K562 (cell line): ENCODE results near the gene PMEPA1. TPM values are rescaled to one million over a fixed set of nuclear protein-coding genes. Genes with fewer than 3 reads are reported as not detected.

ENCODE experiments used
- ATAC-seq: fragments of 200-7000 bp; cut with Tn5 transposase; 3 replicates; pipeline ENCODE4 v1.9.1; 2020; ENCODE audit warnings: moderate library complexity
- BruUV-seq: library from RNA; stranded (reverse); fragments of 400-500 nt; replicated peaks from 2 replicates; lab custom pipeline; 2021; lab: Mats Ljungman, UMichigan
- CTCF ChIA-PET: fragments of 300-600 bp; formaldehyde crosslinking; extraction: SDS; loops from one replicate; lab custom pipeline; 2021; ENCODE audit warnings: low intra/inter-chr PET ratio; lab: Yijun Ruan, JAX
- POLR2A ChIA-PET: fragments of 300-600, 350-650 bp; sonication (Branson Sonifier 250); formaldehyde crosslinking; extraction: SDS; loops from one replicate; lab custom pipeline; 2021; ENCODE audit warnings: antibody characterized with exemption, inconsistent platforms; lab: Yijun Ruan, JAX
- DNase-seq, 4 experiments: peaks; one replicate each; pipeline versions ENCODE4 v3.0.0 to v3.0.0-alpha.2; 2011 to 2018; ENCODE audit warnings: low spot score in 3 of 4, mixed read lengths in 3 of 4; ENCODE audit errors: extremely low read depth in 1 of 4
- FAIRE-seq: peaks from 2 replicates; lab custom pipeline; 2011; peaks lifted over from hg19 to GRCh38; lab: Jason Lieb, UNC
- H2AFZ ChIP-seq: 2 replicates; pipeline ENCODE4 v1.6.0; 2011; ENCODE audit warnings: low read depth, low read length, control low read depth, inconsistent platforms
- H3K27ac ChIP-seq: fragments of 200-600 bp; 3 replicates; pipeline ENCODE4 v1.8.0; 2011; ENCODE audit warnings: low read depth, mild to moderate bottlenecking, control low read depth, inconsistent platforms, low read length, moderate library complexity, mixed read lengths; ENCODE audit errors: extremely low read depth
- H3K27me3 ChIP-seq, 2 experiments: fragments of 300-600 bp in 1 of 2; 2 replicates in 1 of 2; 3 replicates in 1 of 2; pipeline versions ENCODE4 v1.6.0 to v1.8.0; 2011; ENCODE audit warnings: inconsistent platforms in 2 of 2, low read length in 2 of 2, mild to moderate bottlenecking in 1 of 2, mixed read lengths in 1 of 2, moderate library complexity in 1 of 2; ENCODE audit not compliant: control insufficient read depth in 2 of 2, insufficient read depth in 2 of 2
- H3K36me3 ChIP-seq: fragments of 300-600 bp; 3 replicates; pipeline ENCODE4 v1.8.0; 2011; ENCODE audit warnings: mild to moderate bottlenecking, low read length, inconsistent platforms; ENCODE audit not compliant: control insufficient read depth, insufficient read depth
- H3K4me1 ChIP-seq, 2 experiments: fragments of 200-600 bp in 1 of 2; replicated peaks in 1 of 2; 2 replicates in 1 of 2; 3 replicates in 1 of 2; pipeline versions ENCODE4 v1.5.1 to v1.8.0; 2011; ENCODE audit warnings: inconsistent platforms in 2 of 2, low read length in 2 of 2, mild to moderate bottlenecking in 1 of 2, mixed read lengths in 1 of 2, moderate library complexity in 1 of 2; ENCODE audit not compliant: control insufficient read depth in 2 of 2, insufficient read depth in 2 of 2
- H3K4me2 ChIP-seq: 2 replicates; pipeline ENCODE4 v1.6.1; 2011; ENCODE audit warnings: low read length, control low read depth, inconsistent platforms, mixed read lengths; ENCODE audit not compliant: insufficient read depth
- H3K4me3 ChIP-seq: fragments of 200-600 bp; sonication (generic), shearing (Covaris generic); 2 replicates; pipeline ENCODE4 v1.5.1; 2016; ENCODE audit warnings: control low read depth, inconsistent platforms
- H3K79me2 ChIP-seq: fragments of 200-600 bp; 3 replicates; pipeline ENCODE4 v1.8.0; 2011; ENCODE audit warnings: low read length, inconsistent platforms; ENCODE audit not compliant: control insufficient read depth, insufficient read depth
- H3K9ac ChIP-seq, 2 experiments: 2 replicates each; pipeline versions ENCODE4 v1.6.0 to v1.6.1; 2011; ENCODE audit warnings: low read depth in 2 of 2, low read length in 2 of 2, control low read depth in 1 of 2, inconsistent platforms in 1 of 2, mild to moderate bottlenecking in 1 of 2, mixed read lengths in 1 of 2; ENCODE audit not compliant: insufficient read depth in 1 of 2
- H3K9me1 ChIP-seq: one replicate; pipeline ENCODE4 v1.6.0; 2011; ENCODE audit warnings: inconsistent platforms, mild to moderate bottlenecking, low read length, moderate library complexity; ENCODE audit not compliant: control insufficient read depth, insufficient read depth
- H3K9me3 ChIP-seq: replicated peaks from 2 replicates; pipeline ENCODE4 v1.5.1; 2011; ENCODE audit warnings: low read depth, low read length, inconsistent platforms; ENCODE audit not compliant: control insufficient read depth, insufficient read depth
- H4K20me1 ChIP-seq: replicated peaks from 2 replicates; pipeline ENCODE4 v1.6.1; 2011; ENCODE audit warnings: low read length, inconsistent platforms, mixed read lengths; ENCODE audit not compliant: control insufficient read depth, insufficient read depth
- CBFA2T2 ChIP-seq: fragments of 450-650 bp; conservative IDR thresholded peaks from 2 replicates; pipeline ENCODE4 v1.6.1; 2017; ENCODE audit warnings: mild to moderate bottlenecking
- GABPA ChIP-seq: fragments of 200-800 bp; sonication (Bioruptor generic); conservative IDR thresholded peaks from 2 replicates; pipeline ENCODE4 v1.6.1; 2016; ENCODE audit warnings: low read depth, missing genetic modification characterization, missing compliant biosample characterization
- MTA2 ChIP-seq: fragments of 450-650 bp; IDR thresholded peaks from 2 replicates; pipeline ENCODE4 v1.6.1; 2016; ENCODE audit warnings: low read depth
- PTTG1 ChIP-seq: fragments of 450-650 bp; IDR thresholded peaks from 2 replicates; pipeline ENCODE4 v1.6.1; 2016; ENCODE audit warnings: low read depth, mild to moderate bottlenecking, missing genetic modification characterization, missing compliant biosample characterization
- SMAD1 ChIP-seq: fragments of 150-350 bp; IDR thresholded peaks from 2 replicates; pipeline ENCODE4 v1.6.1; 2014; ENCODE audit warnings: low read length, low read depth; ENCODE audit not compliant: partially characterized antibody
- SMAD2 ChIP-seq: fragments of 150-350 bp; IDR thresholded peaks from 2 replicates; pipeline ENCODE4 v1.6.1; 2014; ENCODE audit warnings: low read depth, mild to moderate bottlenecking, low read length
- ZFP1 ChIP-seq: fragments of 450-650 bp; formaldehyde crosslinking; IDR thresholded peaks from 2 replicates; pipeline ENCODE4 v1.4.0; 2020; ENCODE audit warnings: mild to moderate bottlenecking, mixed read lengths
- ZSCAN32 ChIP-seq: fragments of 450-650 bp; formaldehyde crosslinking; IDR thresholded peaks from 2 replicates; pipeline ENCODE4 v1.4.0; 2020; ENCODE audit warnings: mild to moderate bottlenecking, moderate library complexity
- WGBS: fragments of 100-300 bp; shearing (Covaris generic); methylation state at CpG from one replicate; pipeline ENCODE4 v1.1.6; 2016; ENCODE audit warnings: low coverage, mixed read lengths; ENCODE audit not compliant: insufficient coverage; ENCODE audit errors: missing lambda C conversion rate; 5-methylcytosine and 5-hydroxymethylcytosine counted together
- in situ Hi-C: fragments of 300-500 bp; cut with MboI; formaldehyde crosslinking; loops from 4 replicates; pipeline ENCODE4 v1.15.0; 2018; ENCODE audit warnings: inconsistent platforms, mixed read lengths
- intact Hi-C: fragments of 100-400 bp; cut with micrococcal nuclease; formaldehyde crosslinking; loops from 2 replicates; pipeline ENCODE4 v1.14.2; 2022
- polyA plus RNA-seq, 8 experiments: library from polyadenylated mRNA; depleted of rRNA in 4 of 8; stranded (reverse) in 5 of 8; unstranded in 3 of 8; fragments of >200 nt; fragmentation: Nextera tagmentation in 2 of 8; fragmentation: Illumina TruSeq in 1 of 8; extraction: Ambion mirVana in 2 of 8; extraction: Trizol in 1 of 8; gene quantifications; 2 replicates each; pipeline versions ENCODE4 v1.2.1 to v1.2.3, GENCODE V29; 2011 to 2014; ENCODE audit warnings: inconsistent platforms in 1 of 8, missing spikeins in 1 of 8
- total RNA-seq, 7 experiments: library from RNA; depleted of rRNA in 6 of 7; stranded (reverse); fragments of >200 nt in 6 of 7; fragmentation: Illumina TruSeq in 2 of 7; extraction: Trizol in 2 of 7; gene quantifications; 2 replicates each; pipeline versions ENCODE4 v1.2.1 to v1.2.3, GENCODE V29; 2011 to 2021; ENCODE audit warnings: low replicate concordance in 1 of 7
- TF ChIP-seq, protein P1 (sequence below): sonication (generic); formaldehyde crosslinking; IDR thresholded peaks from 2 replicates; pipeline ENCODE4 v1.5.0; 2020; ENCODE audit warnings: missing genetic modification reagents

PMEPA1 gene
- total and polyA plus RNA-seq, 9 of the 15 experiments (the other 6 are each of a cell fraction or from before 2014, with no cell fraction given), result 0.16 TPM; not detected in 8

DNA sequence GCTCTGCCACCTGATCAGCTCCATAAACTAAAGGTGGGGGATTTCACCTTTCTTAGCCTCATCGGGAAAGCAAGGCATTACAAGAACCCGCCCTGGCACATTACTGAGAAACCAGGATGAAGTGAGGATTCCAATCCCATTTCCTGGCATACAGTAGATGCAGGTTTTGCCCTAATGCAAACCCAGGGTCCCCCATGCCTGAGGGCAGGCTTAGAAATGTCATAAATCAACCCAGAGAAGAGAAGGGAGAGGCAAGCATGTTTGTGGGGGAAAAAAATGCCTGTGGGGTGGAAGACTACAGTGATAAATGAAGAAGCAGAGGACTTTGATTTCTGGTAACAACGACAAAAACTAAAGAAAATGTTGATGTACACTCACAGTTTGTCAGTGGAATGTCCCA is 18.0 kb upstream of the PMEPA1 start:
- Histone ChIP-seq H4K20me1 (peaks cover 5% of the 10 kb centered on the region; the same call in 1 of the 2 replicates), H3K9ac (no peak overlapping the region), H3K4me1 (no peaks in the 10 kb centered on the region), H3K79me2 (no peaks in the 10 kb centered on the region), H3K4me2 (no peak overlapping the region), H3K36me3 (no peaks in the 10 kb centered on the region), H3K4me3 (no peak overlapping the region), H2AFZ (no peak overlapping the region)
- in situ Hi-C loops, result no loop called here
- WGBS, result 0% methylated on average over 3 of the region's 3 CpGs
- BruUV-seq, result no TSS peak
- FAIRE-seq, result no peak
- intact Hi-C loops, result no loop called here
- POLR2A ChIA-PET, result no interaction called here
- TF ChIP-seq MTA2, result no peak
- TF ChIP-seq CBFA2T2, result no peak
- TF ChIP-seq SMAD1, result no peak
- TF ChIP-seq ZFP1, result no peak
- no peak for TF ChIP-seq PTTG1 (tag)
- TF ChIP-seq ZSCAN32, result no peak
- TF ChIP-seq, protein P1, sequence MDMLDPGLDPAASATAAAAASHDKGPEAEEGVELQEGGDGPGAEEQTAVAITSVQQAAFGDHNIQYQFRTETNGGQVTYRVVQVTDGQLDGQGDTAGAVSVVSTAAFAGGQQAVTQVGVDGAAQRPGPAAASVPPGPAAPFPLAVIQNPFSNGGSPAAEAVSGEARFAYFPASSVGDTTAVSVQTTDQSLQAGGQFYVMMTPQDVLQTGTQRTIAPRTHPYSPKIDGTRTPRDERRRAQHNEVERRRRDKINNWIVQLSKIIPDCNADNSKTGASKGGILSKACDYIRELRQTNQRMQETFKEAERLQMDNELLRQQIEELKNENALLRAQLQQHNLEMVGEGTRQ, result no peak
- no peak for TF ChIP-seq GABPA (tag)
- TF ChIP-seq SMAD2, result no peak
- TF ChIP-seq, all 486 proteins: peak for 0
- peaks cover 6 to 62% of the 10 kb centered on the region in 2 experiments; a peak in 3 of 5 replicates for H3K27me3 ChIP-seq
- H3K27ac ChIP-seq, result no peak overlapping the region
- ATAC-seq (no peak), DNase-seq (no peak)
- no peaks in the 10 kb centered on the region for H3K9me1 ChIP-seq
- no peaks in the 10 kb centered on the region for H3K9me3 ChIP-seq
- CTCF ChIA-PET, result no interaction called here
